H9 (cell line): Measurements from ENCODE around the gene FRY. TPM values are rescaled to one million over a fixed set of nuclear protein-coding genes. Genes with fewer than 3 reads are reported as not detected.

Source experiments
- DNase-seq: peaks from one replicate; pipeline ENCODE4 v3.0.0-alpha.2; 2017
- H2AFZ ChIP-seq: one replicate; pipeline ENCODE4 v1.6.1; 2013; ENCODE audit warnings: mild to moderate bottlenecking, low read length, control low read depth, moderate library complexity
- H2AK5ac ChIP-seq: 2 replicates; pipeline ENCODE4 v1.6.1; 2013; ENCODE audit warnings: low read length, control low read depth, mixed read lengths; ENCODE audit not compliant: insufficient read length
- H2BK120ac ChIP-seq: one replicate; pipeline ENCODE4 v1.6.1; 2013; ENCODE audit warnings: low read depth, mild to moderate bottlenecking, low read length, control low read depth, inconsistent platforms; ENCODE audit not compliant: poor library complexity, severe bottlenecking
- H2BK12ac ChIP-seq: 2 replicates; pipeline ENCODE4 v1.6.1; 2013; ENCODE audit warnings: low read length, control low read depth, mixed read lengths, low read depth; ENCODE audit not compliant: insufficient read length
- H2BK15ac ChIP-seq: 2 replicates; pipeline ENCODE4 v1.6.1; 2013; ENCODE audit warnings: low read depth, low read length, control low read depth
- H2BK20ac ChIP-seq: one replicate; pipeline ENCODE4 v1.6.1; 2013; ENCODE audit warnings: low read depth, mild to moderate bottlenecking, low read length, control low read depth, inconsistent platforms; ENCODE audit not compliant: poor library complexity, severe bottlenecking
- H2BK5ac ChIP-seq: 2 replicates; pipeline ENCODE4 v1.6.1; 2013; ENCODE audit warnings: low read length, control low read depth, mixed read lengths; ENCODE audit not compliant: insufficient read length
- H3K14ac ChIP-seq: 2 replicates; pipeline ENCODE4 v1.6.1; 2013; ENCODE audit warnings: low read length, control low read depth; ENCODE audit not compliant: insufficient read depth
- H3K18ac ChIP-seq: 2 replicates; pipeline ENCODE4 v1.6.1; 2013; ENCODE audit warnings: low read depth, mild to moderate bottlenecking, mixed read lengths, low read length, control low read depth; ENCODE audit not compliant: insufficient read length
- H3K23ac ChIP-seq: 2 replicates; pipeline ENCODE4 v1.6.1; 2013; ENCODE audit warnings: low read length, control low read depth, mixed read lengths, low read depth; ENCODE audit not compliant: insufficient read length
- H3K23me2 ChIP-seq: 2 replicates; pipeline ENCODE4 v1.6.1; 2013; ENCODE audit warnings: low read depth, mild to moderate bottlenecking, mixed read lengths, low read length, control low read depth; ENCODE audit not compliant: insufficient read length, poor library complexity, severe bottlenecking
- H3K27ac ChIP-seq: 2 replicates; pipeline ENCODE4 v1.5.1; 2013; ENCODE audit warnings: low read length, control low read depth, mixed read lengths, low read depth; ENCODE audit not compliant: insufficient read length
- H3K27me3 ChIP-seq: 2 replicates; pipeline ENCODE4 v1.6.1; 2013; ENCODE audit warnings: low read length, control low read depth, inconsistent platforms; ENCODE audit not compliant: insufficient read depth
- H3K4ac ChIP-seq: 2 replicates; pipeline ENCODE4 v1.6.1; 2013; ENCODE audit warnings: low read depth, mild to moderate bottlenecking, control low read depth, inconsistent platforms, low read length, moderate library complexity
- H3K4me1 ChIP-seq: 2 replicates; pipeline ENCODE4 v1.6.1; 2013; ENCODE audit warnings: low read length, control low read depth, inconsistent platforms; ENCODE audit not compliant: insufficient read depth
- H3K4me2 ChIP-seq: 2 replicates; pipeline ENCODE4 v1.6.1; 2013; ENCODE audit warnings: low read length, control low read depth, mixed read lengths; ENCODE audit not compliant: insufficient read length, insufficient read depth
- H3K56ac ChIP-seq: 2 replicates; pipeline ENCODE4 v1.6.1; 2013; ENCODE audit warnings: low read depth, mild to moderate bottlenecking, mixed read lengths, low read length, control low read depth; ENCODE audit not compliant: insufficient read length
- H3K79me1 ChIP-seq: 2 replicates; pipeline ENCODE4 v1.6.1; 2013; ENCODE audit warnings: low read depth, mild to moderate bottlenecking, moderate library complexity, low read length, control low read depth, inconsistent platforms; ENCODE audit not compliant: insufficient read depth, poor library complexity, severe bottlenecking
- H3K79me2 ChIP-seq: 2 replicates; pipeline ENCODE4 v1.6.1; 2013; ENCODE audit warnings: low read length, control low read depth, inconsistent platforms; ENCODE audit not compliant: insufficient read depth
- H3K9ac ChIP-seq: 2 replicates; pipeline ENCODE4 v1.6.1; 2013; ENCODE audit warnings: low read length, control low read depth, mixed read lengths; ENCODE audit not compliant: insufficient read length; ENCODE audit errors: extremely low read depth
- H3K9me3 ChIP-seq: one replicate; pipeline ENCODE4 v1.6.1; 2013; ENCODE audit warnings: low read depth, low read length, inconsistent platforms; ENCODE audit not compliant: control insufficient read depth
- H3T11ph ChIP-seq: one replicate; pipeline ENCODE4 v1.6.1; 2013; ENCODE audit warnings: mild to moderate bottlenecking, low read length, control low read depth, inconsistent platforms
- H4K20me1 ChIP-seq: one replicate; pipeline ENCODE4 v1.6.1; 2013; ENCODE audit not compliant: control insufficient read depth, insufficient read length, insufficient read depth
- H4K5ac ChIP-seq: 2 replicates; pipeline ENCODE4 v1.6.1; 2013; ENCODE audit warnings: low read depth, mild to moderate bottlenecking, mixed read lengths, low read length, control low read depth; ENCODE audit not compliant: insufficient read length
- H4K8ac ChIP-seq: replicated peaks from 2 replicates; pipeline ENCODE4 v1.6.1; 2013; ENCODE audit warnings: low read length, control low read depth, mixed read lengths, low read depth; ENCODE audit not compliant: insufficient read length
- H4K91ac ChIP-seq: 2 replicates; pipeline ENCODE4 v1.6.1; 2013; ENCODE audit warnings: low read depth, mild to moderate bottlenecking, moderate library complexity, mixed read lengths, low read length, control low read depth; ENCODE audit not compliant: insufficient read length
- H3K27ac Mint-ChIP-seq, 3 experiments: 2 replicates in 2 of 3; 3 replicates in 1 of 3; pipeline ENCODE4 v1.8.0; 2020 to 2021; ENCODE audit warnings: mixed read lengths in 3 of 3, mild to moderate bottlenecking in 1 of 3, moderate library complexity in 1 of 3
- H3K27me3 Mint-ChIP-seq: 2 replicates; pipeline ENCODE4 v1.8.0; 2021; ENCODE audit warnings: low read depth, mild to moderate bottlenecking, moderate library complexity, mixed read lengths
- H3K36me3 Mint-ChIP-seq, 3 experiments: 2 replicates in 2 of 3; 3 replicates in 1 of 3; pipeline ENCODE4 v1.8.0; 2020 to 2021; ENCODE audit warnings: low read depth in 3 of 3, mixed read lengths in 3 of 3; ENCODE audit not compliant: insufficient read depth in 1 of 3
- H3K4me1 Mint-ChIP-seq, 2 experiments: 2 replicates each; pipeline ENCODE4 v1.8.0; 2020; ENCODE audit warnings: mixed read lengths in 2 of 2
- H3K4me3 Mint-ChIP-seq, 2 experiments: 2 replicates in 1 of 2; 3 replicates in 1 of 2; pipeline ENCODE4 v1.8.0; 2020 to 2021; ENCODE audit warnings: mild to moderate bottlenecking in 2 of 2, mixed read lengths in 2 of 2, moderate library complexity in 1 of 2
- H3K9me3 Mint-ChIP-seq, 2 experiments: 2 replicates in 1 of 2; 3 replicates in 1 of 2; pipeline ENCODE4 v1.8.0; 2020; ENCODE audit warnings: mild to moderate bottlenecking in 2 of 2, mixed read lengths in 2 of 2, moderate library complexity in 1 of 2
- WGBS: extraction: QIAGEN DNeasy Blood & Tissue Kit; methylation state at CpG from one replicate; pipeline ENCODE4 v1.1.7; 2013; ENCODE audit warnings: missing lambda C conversion rate, low lambda C conversion rate, mixed read lengths; ENCODE audit not compliant: insufficient read length; ENCODE audit errors: extremely low coverage; 5-methylcytosine and 5-hydroxymethylcytosine counted together
- total RNA-seq: library from RNA; stranded (reverse); gene quantifications from 2 replicates; pipeline ENCODE4 v1.2.1, GENCODE V29; 2021
- TF ChIP-seq, protein P1 (sequence below): fragments of 200-600 bp; sonication (generic); conservative IDR thresholded peaks from 3 replicates; pipeline ENCODE4 v1.8.0; 2021; ENCODE audit warnings: antibody characterized with exemption, mild to moderate bottlenecking

The FRY gene
- total RNA-seq, 1 experiment from 2014 or later, result 5.2 TPM

DNA sequence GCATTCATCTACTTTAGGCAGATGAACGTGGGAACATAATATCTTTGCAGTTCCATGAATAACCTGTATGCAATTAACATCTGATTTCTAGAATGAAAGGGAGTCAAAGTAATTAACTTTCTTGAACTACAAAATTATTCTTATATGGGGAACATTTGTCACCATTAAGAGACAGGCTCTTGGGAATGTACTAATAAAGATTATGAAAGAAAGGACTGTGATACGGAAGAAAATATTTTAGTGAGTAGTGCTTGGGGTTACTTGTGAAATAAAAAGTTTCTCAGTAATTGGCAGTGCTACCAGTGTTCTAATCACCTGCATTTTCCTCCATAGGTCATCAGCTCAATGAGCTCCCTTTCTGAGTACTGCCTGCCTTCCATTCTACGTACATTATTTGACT is 85.4 kb downstream of the FRY start:
- TF ChIP-seq, protein P1, sequence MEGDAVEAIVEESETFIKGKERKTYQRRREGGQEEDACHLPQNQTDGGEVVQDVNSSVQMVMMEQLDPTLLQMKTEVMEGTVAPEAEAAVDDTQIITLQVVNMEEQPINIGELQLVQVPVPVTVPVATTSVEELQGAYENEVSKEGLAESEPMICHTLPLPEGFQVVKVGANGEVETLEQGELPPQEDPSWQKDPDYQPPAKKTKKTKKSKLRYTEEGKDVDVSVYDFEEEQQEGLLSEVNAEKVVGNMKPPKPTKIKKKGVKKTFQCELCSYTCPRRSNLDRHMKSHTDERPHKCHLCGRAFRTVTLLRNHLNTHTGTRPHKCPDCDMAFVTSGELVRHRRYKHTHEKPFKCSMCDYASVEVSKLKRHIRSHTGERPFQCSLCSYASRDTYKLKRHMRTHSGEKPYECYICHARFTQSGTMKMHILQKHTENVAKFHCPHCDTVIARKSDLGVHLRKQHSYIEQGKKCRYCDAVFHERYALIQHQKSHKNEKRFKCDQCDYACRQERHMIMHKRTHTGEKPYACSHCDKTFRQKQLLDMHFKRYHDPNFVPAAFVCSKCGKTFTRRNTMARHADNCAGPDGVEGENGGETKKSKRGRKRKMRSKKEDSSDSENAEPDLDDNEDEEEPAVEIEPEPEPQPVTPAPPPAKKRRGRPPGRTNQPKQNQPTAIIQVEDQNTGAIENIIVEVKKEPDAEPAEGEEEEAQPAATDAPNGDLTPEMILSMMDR, result no peak
- Histone ChIP-seq H3K18ac (no peak overlapping the region), H2BK15ac (no peak overlapping the region), H3K23ac (no peak overlapping the region), H3K14ac (no peak overlapping the region), H3K4ac (no peak overlapping the region), H3K9me3 (no peaks in the 10 kb centered on the region), H4K8ac (no peak overlapping the region), H2BK5ac (no peak overlapping the region), H4K91ac (no peak overlapping the region), H2AK5ac (no peak overlapping the region), H3K4me2 (no peak overlapping the region), H3K27me3 (no peaks in the 10 kb centered on the region), H3K27ac (no peak overlapping the region), H3K79me2 (no peaks in the 10 kb centered on the region), H2BK120ac (no peak overlapping the region), H2BK20ac (no peak overlapping the region), H4K5ac (no peak overlapping the region), H2BK12ac (no peak overlapping the region), H3K9ac (no peak overlapping the region), H3T11ph (no peak overlapping the region), H3K56ac (no peak overlapping the region), H2AFZ (no peak overlapping the region), H4K20me1 (no peaks in the 10 kb centered on the region), H3K79me1 (no peaks in the 10 kb centered on the region), H3K4me1 (no peaks in the 10 kb centered on the region), H3K23me2 (no peaks in the 10 kb centered on the region)
- Mint-ChIP-seq H3K27me3 (no peaks in the 10 kb centered on the region), H3K9me3 (peaks cover 8% of the 10 kb centered on the region in 2 experiments; a peak in 4 of 5 replicates), H3K4me1 (peaks cover 0 to 4% of the 10 kb centered on the region in 2 experiments; a peak in 2 of 4 replicates), H3K4me3 (no peak overlapping the region), H3K36me3 (peaks cover 8 to 11% (median 10%) of the 10 kb centered on the region in 3 experiments; a peak in 6 of 7 replicates), H3K27ac (no peak overlapping the region)
- WGBS, result no CpG with 5 or more reads among the region's 3 CpGs
- DNase-seq, result no peak
